DND-41 (cell line): Measurements from ENCODE around the gene ARHGAP45.

Experiments used
- EZH2 ChIP-seq: IDR thresholded peaks from 3 replicates; pipeline ENCODE4 v1.6.1; 2012; ENCODE audit warnings: borderline replicate concordance, low read depth, mild to moderate bottlenecking, moderate library complexity, low read length, inconsistent platforms; ENCODE audit not compliant: severe bottlenecking
- TF ChIP-seq, protein P1 (sequence below): IDR thresholded peaks from 2 replicates; pipeline ENCODE4 v1.5.1; 2012; ENCODE audit warnings: borderline replicate concordance, low read length, moderate library complexity, mild to moderate bottlenecking; ENCODE audit not compliant: poor library complexity, severe bottlenecking; ENCODE audit errors: extremely low read depth

DNA sequence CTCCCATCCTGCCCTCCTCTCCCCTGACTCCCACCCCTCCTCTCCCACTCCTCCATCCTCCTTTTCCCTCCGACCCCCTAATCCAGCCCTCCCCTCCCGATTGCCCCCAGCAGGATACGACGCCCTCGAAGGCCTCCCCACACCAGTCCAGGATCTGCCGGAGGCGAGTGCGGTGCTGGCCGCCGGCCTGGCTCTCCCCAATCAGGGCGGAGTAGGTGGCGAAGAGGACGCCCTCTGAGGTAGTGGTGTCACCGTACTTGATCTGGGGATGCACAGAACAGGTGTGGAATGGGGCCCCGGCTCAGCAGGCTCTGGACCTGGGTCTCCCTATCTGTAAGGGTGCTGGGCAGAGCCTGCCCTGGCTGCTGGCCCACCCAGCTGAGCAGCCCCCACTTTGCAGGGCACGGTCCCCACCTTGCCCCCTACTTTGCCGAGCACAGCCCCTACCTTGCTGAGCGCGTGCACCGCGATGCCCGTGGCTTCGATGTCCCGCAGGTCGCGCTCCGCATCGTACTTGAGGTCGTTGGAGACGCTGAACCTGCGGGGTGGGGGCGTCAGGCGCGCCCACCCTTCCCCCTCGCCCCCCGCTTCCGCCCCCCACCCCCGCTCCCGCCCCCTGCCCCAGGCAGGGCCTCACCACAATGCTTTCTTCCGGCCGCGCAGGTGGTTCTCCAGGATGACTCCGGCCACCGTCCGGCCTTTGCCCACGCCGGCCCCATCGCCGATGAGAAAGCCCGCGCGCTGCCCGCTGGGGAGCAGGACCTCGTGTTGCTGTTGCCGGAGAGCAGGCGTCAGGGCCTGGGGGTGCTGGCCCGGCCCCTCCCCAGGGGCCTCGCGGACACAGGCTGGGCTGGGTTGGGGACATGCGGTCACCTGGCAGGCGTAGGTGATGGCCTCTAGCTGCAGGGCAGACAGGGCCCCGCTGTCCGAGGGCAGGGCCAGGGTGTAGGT is 55.3 kb downstream of the ARHGAP45 start:
- TF ChIP-seq, protein P1, sequence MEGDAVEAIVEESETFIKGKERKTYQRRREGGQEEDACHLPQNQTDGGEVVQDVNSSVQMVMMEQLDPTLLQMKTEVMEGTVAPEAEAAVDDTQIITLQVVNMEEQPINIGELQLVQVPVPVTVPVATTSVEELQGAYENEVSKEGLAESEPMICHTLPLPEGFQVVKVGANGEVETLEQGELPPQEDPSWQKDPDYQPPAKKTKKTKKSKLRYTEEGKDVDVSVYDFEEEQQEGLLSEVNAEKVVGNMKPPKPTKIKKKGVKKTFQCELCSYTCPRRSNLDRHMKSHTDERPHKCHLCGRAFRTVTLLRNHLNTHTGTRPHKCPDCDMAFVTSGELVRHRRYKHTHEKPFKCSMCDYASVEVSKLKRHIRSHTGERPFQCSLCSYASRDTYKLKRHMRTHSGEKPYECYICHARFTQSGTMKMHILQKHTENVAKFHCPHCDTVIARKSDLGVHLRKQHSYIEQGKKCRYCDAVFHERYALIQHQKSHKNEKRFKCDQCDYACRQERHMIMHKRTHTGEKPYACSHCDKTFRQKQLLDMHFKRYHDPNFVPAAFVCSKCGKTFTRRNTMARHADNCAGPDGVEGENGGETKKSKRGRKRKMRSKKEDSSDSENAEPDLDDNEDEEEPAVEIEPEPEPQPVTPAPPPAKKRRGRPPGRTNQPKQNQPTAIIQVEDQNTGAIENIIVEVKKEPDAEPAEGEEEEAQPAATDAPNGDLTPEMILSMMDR: no peak
- TF ChIP-seq EZH2: no peak
